ENCODE results near the gene SOX6. TPM values are rescaled to one million over a fixed set of nuclear protein-coding genes. Genes with fewer than 3 reads are reported as not detected.

The SOX6 gene
- total and polyA plus RNA-seq, 7 donors: 0.61 to 47.6 (median 14.6) TPM

DNA sequence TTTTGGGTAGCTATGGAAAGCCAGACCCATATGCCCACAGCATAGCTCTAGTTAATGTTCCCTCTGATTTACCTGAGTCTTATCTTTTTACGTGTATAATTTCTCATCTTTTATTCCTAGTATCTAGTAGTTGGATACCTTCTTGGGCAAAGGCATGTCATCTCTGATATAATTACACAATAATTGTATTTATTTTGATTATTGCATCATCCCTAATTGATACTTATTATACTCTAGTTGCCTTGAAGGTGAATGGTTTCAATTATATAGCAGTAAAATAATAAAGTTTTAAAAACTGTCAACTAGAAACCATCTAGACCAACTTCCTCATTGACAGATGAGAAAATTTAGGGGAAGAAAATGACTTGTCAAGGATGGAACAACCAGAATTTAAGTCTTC lies 347.3 kb downstream of the SOX6 start:
- Histone ChIP-seq H3K9me3 (no peaks in the 10 kb centered on the region), H3K4me1 (peaks cover 33% of the 10 kb centered on the region), H3K27me3 (ENCODE audit: insufficient read depth in 3 of 3, low read length in 2 of 3) (no peaks in the 10 kb centered on the region), H3K27ac (peak overlapping the region; percentile 7), H3K4me3 (no peak overlapping the region), H3K36me3 (ENCODE audit: insufficient read depth in 1 of 2, low read depth in 1 of 2) (no peaks in the 10 kb centered on the region)
- TF ChIP-seq, protein P1, sequence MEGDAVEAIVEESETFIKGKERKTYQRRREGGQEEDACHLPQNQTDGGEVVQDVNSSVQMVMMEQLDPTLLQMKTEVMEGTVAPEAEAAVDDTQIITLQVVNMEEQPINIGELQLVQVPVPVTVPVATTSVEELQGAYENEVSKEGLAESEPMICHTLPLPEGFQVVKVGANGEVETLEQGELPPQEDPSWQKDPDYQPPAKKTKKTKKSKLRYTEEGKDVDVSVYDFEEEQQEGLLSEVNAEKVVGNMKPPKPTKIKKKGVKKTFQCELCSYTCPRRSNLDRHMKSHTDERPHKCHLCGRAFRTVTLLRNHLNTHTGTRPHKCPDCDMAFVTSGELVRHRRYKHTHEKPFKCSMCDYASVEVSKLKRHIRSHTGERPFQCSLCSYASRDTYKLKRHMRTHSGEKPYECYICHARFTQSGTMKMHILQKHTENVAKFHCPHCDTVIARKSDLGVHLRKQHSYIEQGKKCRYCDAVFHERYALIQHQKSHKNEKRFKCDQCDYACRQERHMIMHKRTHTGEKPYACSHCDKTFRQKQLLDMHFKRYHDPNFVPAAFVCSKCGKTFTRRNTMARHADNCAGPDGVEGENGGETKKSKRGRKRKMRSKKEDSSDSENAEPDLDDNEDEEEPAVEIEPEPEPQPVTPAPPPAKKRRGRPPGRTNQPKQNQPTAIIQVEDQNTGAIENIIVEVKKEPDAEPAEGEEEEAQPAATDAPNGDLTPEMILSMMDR (IDR thresholded peaks at IDR 0.05): no peak
- WGBS, 3 donors: 94 to 100% (median 94%) methylated on average over 1 of the region's 1 CpG
- intact Hi-C loops (cut with DNase I): no loop called here
- ATAC-seq (no peak), DNase-seq (no peak)

DNA sequence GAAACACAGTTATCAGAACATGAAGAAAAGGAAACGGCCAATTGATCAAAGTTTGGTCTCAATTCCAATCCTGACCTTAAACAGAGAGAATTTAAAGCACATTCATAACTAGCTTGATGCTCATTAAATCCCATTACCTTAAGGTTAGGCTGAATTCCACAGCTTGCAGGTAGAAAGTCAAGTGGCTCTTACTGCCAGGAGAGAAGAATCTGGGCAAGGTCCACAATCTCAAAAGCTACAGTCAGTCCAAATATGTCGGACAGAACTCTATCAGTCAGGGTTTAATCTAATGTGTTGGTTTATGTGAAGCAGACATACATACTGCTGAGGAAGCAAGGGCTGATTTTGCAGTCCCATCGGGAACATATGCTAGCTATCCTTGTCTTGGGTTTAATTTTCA lies 348.8 kb downstream of the SOX6 start:
- TF ChIP-seq, protein P1 (IDR thresholded peaks at IDR 0.05): no peak
- intact Hi-C loops (cut with DNase I): no loop called here
- no peak for ATAC-seq
- WGBS, 3 donors: 79 to 97% (median 92%) methylated on average over 3 of the region's 3 CpGs
- H3K4me3 ChIP-seq: no peak overlapping the region
- no peak overlapping the region for H3K27ac ChIP-seq
- no peak for DNase-seq
- H3K9me3 ChIP-seq: no peaks in the 10 kb centered on the region
- H3K27me3 ChIP-seq (ENCODE audit: insufficient read depth in 3 of 3, low read length in 2 of 3): no peaks in the 10 kb centered on the region
- H3K36me3 ChIP-seq (ENCODE audit: insufficient read depth in 1 of 2, low read depth in 1 of 2): no peaks in the 10 kb centered on the region
- H3K4me1 ChIP-seq: peaks cover 29% of the 10 kb centered on the region

DNA sequence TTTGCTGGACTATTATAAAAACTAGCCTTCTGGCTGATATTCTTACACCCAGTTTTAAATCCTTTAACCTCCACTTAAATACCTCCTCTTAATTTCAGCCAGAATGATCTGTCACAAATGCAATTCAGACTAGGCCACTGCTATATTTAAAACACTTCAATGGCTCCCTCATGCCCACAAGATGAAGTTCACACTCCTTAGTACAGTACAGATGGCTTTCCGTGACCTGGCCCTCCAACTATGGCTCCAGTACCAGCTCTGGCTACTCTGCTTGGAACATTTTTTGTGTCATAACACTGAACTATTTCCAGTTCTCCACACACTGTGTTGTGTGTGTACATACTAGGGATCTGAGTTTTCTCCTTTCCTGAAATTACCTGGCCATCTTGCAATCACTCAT lies 353.4 kb downstream of the SOX6 start:
- TF ChIP-seq, protein P1 (IDR thresholded peaks at IDR 0.05): no peak
- intact Hi-C loops (cut with DNase I): no loop called here
- H3K4me1 ChIP-seq: peaks cover 27% of the 10 kb centered on the region
- H3K36me3 ChIP-seq (ENCODE audit: insufficient read depth in 1 of 2, low read depth in 1 of 2): no peaks in the 10 kb centered on the region
- 45 to 48% (median 47%) methylated on average over 1 of the region's 1 CpG for WGBS, 3 donors
- no peak overlapping the region for H3K4me3 ChIP-seq
- no peaks in the 10 kb centered on the region for H3K27me3 ChIP-seq (ENCODE audit: insufficient read depth in 3 of 3, low read length in 2 of 3)
- no peaks in the 10 kb centered on the region for H3K9me3 ChIP-seq
- peak; percentile 66 to 98 (median 92) for ATAC-seq
- H3K27ac ChIP-seq: peak overlapping the region; percentile 72
- DNase-seq: peak in 1 of 2 donors; percentile 51

DNA sequence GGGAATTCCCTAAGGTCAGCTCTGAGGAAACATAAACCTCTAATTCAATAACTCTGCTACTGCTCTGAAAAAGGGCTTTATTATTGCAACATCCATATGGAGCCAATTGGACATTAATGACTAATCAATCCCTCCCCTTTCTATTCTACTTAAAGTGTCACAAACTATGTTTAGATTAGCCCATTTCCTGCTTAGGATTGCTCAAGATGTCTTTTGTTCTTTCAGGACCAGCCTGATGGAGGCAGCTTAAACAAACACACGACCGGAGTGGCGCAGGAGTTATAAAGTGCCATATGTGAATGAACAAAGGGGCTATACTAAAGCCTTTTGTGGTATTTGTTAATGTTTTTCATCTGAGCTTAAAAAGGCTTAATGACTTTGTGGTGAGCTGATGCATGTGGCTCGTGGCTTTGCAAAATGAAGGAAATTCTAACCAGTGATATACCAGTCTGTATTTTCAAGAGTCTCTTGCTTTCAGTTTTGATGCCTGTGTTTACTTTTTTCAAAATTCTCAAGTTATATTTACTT lies 354.4 kb downstream of the SOX6 start:
- ATAC-seq: no peak
- intact Hi-C loops (cut with DNase I): no loop called here

More for the DNA sequence above, 354.4 kb downstream of the SOX6 start:
- WGBS, 3 donors: 69 to 90% (median 80%) methylated on average over 4 of the region's 4 CpGs
- Histone ChIP-seq H3K36me3 (ENCODE audit: insufficient read depth in 1 of 2, low read depth in 1 of 2) (no peaks in the 10 kb centered on the region), H3K27ac (peak overlapping the region; percentile 72), H3K4me1 (peaks cover 27% of the 10 kb centered on the region), H3K9me3 (no peaks in the 10 kb centered on the region), H3K27me3 (ENCODE audit: insufficient read depth in 3 of 3, low read length in 2 of 3) (no peaks in the 10 kb centered on the region), H3K4me3 (no peak overlapping the region)
- TF ChIP-seq, protein P1 (IDR thresholded peaks at IDR 0.05): no peak
- no peak for DNase-seq

Data from psoas muscle (tissue), 8 donors.